Measurements from ENCODE around the gene PPP6R3. TPM values are rescaled to one million over a fixed set of nuclear protein-coding genes. Genes with fewer than 3 reads are reported as not detected.

PPP6R3 gene
- total and polyA plus RNA-seq, 2 experiments from 2014 or later = 31.5 to 108 TPM

GRCh38 chr11:68610452-68611116, 150.0 kb downstream of the PPP6R3 start:
- no peak for DNase-seq (ENCODE audit: low spot score)
- no peak overlapping the region for H3K4me2 ChIP-seq
- no peaks in the 10 kb centered on the region for H3K9me3 ChIP-seq (ENCODE audit: low read depth)
- H2AFZ ChIP-seq = no peak overlapping the region
- H3K4me1 ChIP-seq (ENCODE audit: insufficient read depth) = no peaks in the 10 kb centered on the region
- H4K20me1 ChIP-seq (ENCODE audit: insufficient read depth, poor library complexity, severe bottlenecking) = no peaks in the 10 kb centered on the region
- H3K36me3 ChIP-seq (replicated peaks; ENCODE audit: insufficient read depth, low read depth) = no peaks in the 10 kb centered on the region
- H3K79me2 ChIP-seq = no peaks in the 10 kb centered on the region
- H3K27ac ChIP-seq = no peak overlapping the region
- TF ChIP-seq EZH2 (IDR thresholded peaks at IDR 0.05; ENCODE audit: borderline replicate concordance) (no peak), EZH2phosphoT487 (IDR thresholded peaks at IDR 0.05; ENCODE audit: low read depth, severe bottlenecking, unreplicated experiment) (no peak)
- TF ChIP-seq, protein P1, sequence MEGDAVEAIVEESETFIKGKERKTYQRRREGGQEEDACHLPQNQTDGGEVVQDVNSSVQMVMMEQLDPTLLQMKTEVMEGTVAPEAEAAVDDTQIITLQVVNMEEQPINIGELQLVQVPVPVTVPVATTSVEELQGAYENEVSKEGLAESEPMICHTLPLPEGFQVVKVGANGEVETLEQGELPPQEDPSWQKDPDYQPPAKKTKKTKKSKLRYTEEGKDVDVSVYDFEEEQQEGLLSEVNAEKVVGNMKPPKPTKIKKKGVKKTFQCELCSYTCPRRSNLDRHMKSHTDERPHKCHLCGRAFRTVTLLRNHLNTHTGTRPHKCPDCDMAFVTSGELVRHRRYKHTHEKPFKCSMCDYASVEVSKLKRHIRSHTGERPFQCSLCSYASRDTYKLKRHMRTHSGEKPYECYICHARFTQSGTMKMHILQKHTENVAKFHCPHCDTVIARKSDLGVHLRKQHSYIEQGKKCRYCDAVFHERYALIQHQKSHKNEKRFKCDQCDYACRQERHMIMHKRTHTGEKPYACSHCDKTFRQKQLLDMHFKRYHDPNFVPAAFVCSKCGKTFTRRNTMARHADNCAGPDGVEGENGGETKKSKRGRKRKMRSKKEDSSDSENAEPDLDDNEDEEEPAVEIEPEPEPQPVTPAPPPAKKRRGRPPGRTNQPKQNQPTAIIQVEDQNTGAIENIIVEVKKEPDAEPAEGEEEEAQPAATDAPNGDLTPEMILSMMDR (IDR thresholded peaks at IDR 0.05; ENCODE audit: poor library complexity) = peak; percentile 38
- WGBS (ENCODE audit: low lambda C conversion rate, missing lambda C conversion rate) = 76% methylated on average over 1 of the region's 1 CpG
- H3K27me3 ChIP-seq = no peaks in the 10 kb centered on the region
- H3K4me3 ChIP-seq = no peak overlapping the region
- H3K9me2 ChIP-seq (replicated peaks; ENCODE audit: insufficient read depth) = no peaks in the 10 kb centered on the region

- Histone ChIP-seq H3K4me2 (no peak overlapping the region), H3K79me2 (no peaks in the 10 kb centered on the region), H3K4me1 (ENCODE audit: insufficient read depth) (no peaks in the 10 kb centered on the region), H2AFZ (no peak overlapping the region), H3K36me3 (replicated peaks; ENCODE audit: insufficient read depth, low read depth) (no peaks in the 10 kb centered on the region), H3K4me3 (no peak overlapping the region), H3K27me3 (no peaks in the 10 kb centered on the region), H3K9me3 (ENCODE audit: low read depth) (no peaks in the 10 kb centered on the region), H3K27ac (no peak overlapping the region), H4K20me1 (ENCODE audit: insufficient read depth, poor library complexity, severe bottlenecking) (no peaks in the 10 kb centered on the region), H3K9me2 (replicated peaks; ENCODE audit: insufficient read depth) (no peaks in the 10 kb centered on the region)
- no peak for DNase-seq (ENCODE audit: low spot score)
- 90% methylated on average over 6 of the region's 6 CpGs for WGBS (ENCODE audit: low lambda C conversion rate, missing lambda C conversion rate)
- TF ChIP-seq, protein P1 (IDR thresholded peaks at IDR 0.05; ENCODE audit: poor library complexity) = no peak
- TF ChIP-seq EZH2 (IDR thresholded peaks at IDR 0.05; ENCODE audit: borderline replicate concordance) = no peak
- no peak for TF ChIP-seq EZH2phosphoT487 (IDR thresholded peaks at IDR 0.05; ENCODE audit: low read depth, severe bottlenecking, unreplicated experiment)
Measured at GRCh38 chr11:68615657-68616056, 155.1 kb downstream of the PPP6R3 start.

- no peaks in the 10 kb centered on the region for H3K36me3 ChIP-seq (replicated peaks; ENCODE audit: insufficient read depth, low read depth)
- H3K27ac ChIP-seq = no peak overlapping the region
- H4K20me1 ChIP-seq (ENCODE audit: insufficient read depth, poor library complexity, severe bottlenecking) = no peaks in the 10 kb centered on the region
- H3K27me3 ChIP-seq = no peaks in the 10 kb centered on the region
- H3K4me1 ChIP-seq (ENCODE audit: insufficient read depth) = no peaks in the 10 kb centered on the region
- no peak overlapping the region for H3K4me2 ChIP-seq
- DNase-seq (ENCODE audit: low spot score) = no peak
- no peaks in the 10 kb centered on the region for H3K9me3 ChIP-seq (ENCODE audit: low read depth)
- WGBS (ENCODE audit: low lambda C conversion rate, missing lambda C conversion rate) = 95% methylated on average over 23 of the region's 23 CpGs
- no peaks in the 10 kb centered on the region for H3K79me2 ChIP-seq
- no peak overlapping the region for H3K4me3 ChIP-seq
- no peak overlapping the region for H2AFZ ChIP-seq
- no peak for TF ChIP-seq EZH2phosphoT487 (IDR thresholded peaks at IDR 0.05; ENCODE audit: low read depth, severe bottlenecking, unreplicated experiment)
- TF ChIP-seq, protein P1 (IDR thresholded peaks at IDR 0.05; ENCODE audit: poor library complexity) = no peak
- no peak for TF ChIP-seq EZH2 (IDR thresholded peaks at IDR 0.05; ENCODE audit: borderline replicate concordance)
- H3K9me2 ChIP-seq (replicated peaks; ENCODE audit: insufficient read depth) = no peaks in the 10 kb centered on the region
Measured at GRCh38 chr11:68617925-68618809, 157.6 kb downstream of the PPP6R3 start.
